CD4-positive, alpha-beta T cell (primary cell): ENCODE results near the gene PALS2. TPM values are rescaled to one million over a fixed set of nuclear protein-coding genes. Genes with fewer than 3 reads are reported as not detected.

Experiments
- ATAC-seq: fragments of 200-7000 bp; cut with Tn5 transposase; one replicate; pipeline ENCODE4 v1.10.0; 2022; ENCODE audit warnings: mild to moderate bottlenecking; ENCODE audit not compliant: poor library complexity
- CTCF ChIA-PET: fragments of 350-600 bp; sonication (Branson Sonifier 250); formaldehyde crosslinking; loops from one replicate; lab custom pipeline; 2021; ENCODE audit warnings: antibody characterized with exemption, inconsistent platforms; lab: Charles Lee
- POLR2A ChIA-PET: fragments of 350-600 bp; sonication (Branson Sonifier 250); formaldehyde crosslinking; loops from one replicate; lab custom pipeline; 2021; ENCODE audit warnings: antibody characterized with exemption, inconsistent platforms; lab: Charles Lee
- DNase-seq, 14 experiments: peaks; one replicate each; pipeline ENCODE4 v3.0.0-alpha.2; 2013 to 2020; ENCODE audit warnings: mixed read lengths in 2 of 14
- H3K27ac ChIP-seq, 2 donors: one replicate each; pipeline versions ENCODE4 v1.5.1 to v1.7.0; 2013; ENCODE audit warnings: low read length in 2 of 2, low read depth in 1 of 2, mild to moderate bottlenecking in 1 of 2
- H3K27me3 ChIP-seq, 2 experiments: 1 replicate in 1 of 2; 2 replicates in 1 of 2; pipeline versions ENCODE4 v1.6.1 to v1.7.0; 2013; ENCODE audit warnings: low read length in 2 of 2, control low read depth in 1 of 2, mild to moderate bottlenecking in 1 of 2, moderate library complexity in 1 of 2; ENCODE audit not compliant: insufficient read depth in 2 of 2, control insufficient read depth in 1 of 2
- H3K36me3 ChIP-seq: one replicate; pipeline ENCODE4 v1.6.1; 2013; ENCODE audit warnings: low read length, control low read depth; ENCODE audit not compliant: insufficient read depth
- H3K4me1 ChIP-seq: one replicate; pipeline ENCODE4 v1.6.1; 2013; ENCODE audit warnings: low read length, control low read depth; ENCODE audit not compliant: insufficient read depth
- H3K4me3 ChIP-seq: one replicate; pipeline ENCODE4 v1.5.1; 2013; ENCODE audit warnings: mild to moderate bottlenecking, low read length, moderate library complexity
- H3K9me3 ChIP-seq, 2 experiments: 1 replicate in 1 of 2; 2 replicates in 1 of 2; pipeline versions ENCODE4 v1.6.1 to v1.7.0; 2013; ENCODE audit warnings: low read length in 2 of 2, mild to moderate bottlenecking in 2 of 2, control low read depth in 1 of 2, moderate library complexity in 1 of 2; ENCODE audit not compliant: control insufficient read depth in 1 of 2, insufficient read depth in 1 of 2
- H3K27ac Mint-ChIP-seq: one replicate; pipeline ENCODE4 v1.8.0; 2020; ENCODE audit warnings: mixed read lengths
- H3K27me3 Mint-ChIP-seq: one replicate; pipeline ENCODE4 v1.8.0; 2021; ENCODE audit warnings: mixed read lengths
- H3K36me3 Mint-ChIP-seq: one replicate; pipeline ENCODE4 v1.8.0; 2021; ENCODE audit warnings: low read depth, mixed read lengths
- H3K4me1 Mint-ChIP-seq: one replicate; pipeline ENCODE4 v1.8.0; 2021; ENCODE audit warnings: low read depth, mixed read lengths
- H3K4me3 Mint-ChIP-seq: one replicate; pipeline ENCODE4 v1.8.0; 2020; ENCODE audit warnings: mild to moderate bottlenecking, mixed read lengths
- H3K9me3 Mint-ChIP-seq: one replicate; pipeline ENCODE4 v1.8.0; 2020; ENCODE audit warnings: mixed read lengths
- intact Hi-C, 2 experiments: fragments of 100-400 bp; cut with DNase I in 1 of 2; cut with micrococcal nuclease in 1 of 2; formaldehyde crosslinking; loops; one replicate each; pipeline versions ENCODE4 v1.15.1 to v1.9.0; 2023 to 2025; cut with DNase I, micrococcal nuclease
- total RNA-seq, 174 experiments: library from RNA in 2 of 174; stranded (reverse) in 2 of 174; gene quantifications; one replicate each; pipeline ENCODE4 v1.2.3 and lab custom pipeline; 2021 to 2026
- TF ChIP-seq, protein P1 (sequence below): fragments of 200-600 bp; IDR thresholded peaks from one replicate; pipeline ENCODE4 v1.8.0; 2022; ENCODE audit warnings: antibody characterized with exemption, mild to moderate bottlenecking

Gene PALS2
- total RNA-seq, 2 experiments from 2014 or later, result 35.0 to 53.2 TPM

- Mint-ChIP-seq H3K4me1 (peaks cover 25% of the 10 kb centered on the region), H3K27me3 (no peaks in the 10 kb centered on the region), H3K36me3 (no peaks in the 10 kb centered on the region), H3K9me3 (peaks cover 4% of the 10 kb centered on the region), H3K27ac (no peak overlapping the region), H3K4me3 (no peak overlapping the region)
- H3K4me1 ChIP-seq, result no peaks in the 10 kb centered on the region
- TF ChIP-seq, protein P1, sequence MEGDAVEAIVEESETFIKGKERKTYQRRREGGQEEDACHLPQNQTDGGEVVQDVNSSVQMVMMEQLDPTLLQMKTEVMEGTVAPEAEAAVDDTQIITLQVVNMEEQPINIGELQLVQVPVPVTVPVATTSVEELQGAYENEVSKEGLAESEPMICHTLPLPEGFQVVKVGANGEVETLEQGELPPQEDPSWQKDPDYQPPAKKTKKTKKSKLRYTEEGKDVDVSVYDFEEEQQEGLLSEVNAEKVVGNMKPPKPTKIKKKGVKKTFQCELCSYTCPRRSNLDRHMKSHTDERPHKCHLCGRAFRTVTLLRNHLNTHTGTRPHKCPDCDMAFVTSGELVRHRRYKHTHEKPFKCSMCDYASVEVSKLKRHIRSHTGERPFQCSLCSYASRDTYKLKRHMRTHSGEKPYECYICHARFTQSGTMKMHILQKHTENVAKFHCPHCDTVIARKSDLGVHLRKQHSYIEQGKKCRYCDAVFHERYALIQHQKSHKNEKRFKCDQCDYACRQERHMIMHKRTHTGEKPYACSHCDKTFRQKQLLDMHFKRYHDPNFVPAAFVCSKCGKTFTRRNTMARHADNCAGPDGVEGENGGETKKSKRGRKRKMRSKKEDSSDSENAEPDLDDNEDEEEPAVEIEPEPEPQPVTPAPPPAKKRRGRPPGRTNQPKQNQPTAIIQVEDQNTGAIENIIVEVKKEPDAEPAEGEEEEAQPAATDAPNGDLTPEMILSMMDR, result no peak
- H3K36me3 ChIP-seq, result no peaks in the 10 kb centered on the region
- CTCF ChIA-PET, result no interaction called here
- H3K4me3 ChIP-seq, result no peak overlapping the region
- intact Hi-C loops, result no loop called here
- POLR2A ChIA-PET, result no interaction called here
- no peak overlapping the region for H3K27ac ChIP-seq
- H3K27me3 ChIP-seq, result no peaks in the 10 kb centered on the region
- no peaks in the 10 kb centered on the region for H3K9me3 ChIP-seq
- no peak for DNase-seq
- ATAC-seq, result no peak
These were observed 36.3 kb downstream of the PALS2 start for GRCh38 chr7:24609570-24609969.

- Histone ChIP-seq H3K27me3 (no peaks in the 10 kb centered on the region), H3K4me1 (no peaks in the 10 kb centered on the region), H3K36me3 (no peaks in the 10 kb centered on the region), H3K9me3 (peaks cover 0 to 7% of the 10 kb centered on the region in 2 experiments), H3K4me3 (no peak overlapping the region), H3K27ac (no peak overlapping the region)
- ChIA-PET POLR2A (no interaction called here), CTCF (no interaction called here)
- intact Hi-C loops, result no loop called here
- TF ChIP-seq, protein P1, result no peak
- Mint-ChIP-seq H3K27me3 (no peaks in the 10 kb centered on the region), H3K4me1 (peaks cover 25% of the 10 kb centered on the region), H3K4me3 (no peak overlapping the region), H3K9me3 (peaks cover 4% of the 10 kb centered on the region), H3K36me3 (peaks cover 13% of the 10 kb centered on the region), H3K27ac (no peak overlapping the region)
- no peak for ATAC-seq
- DNase-seq, result no peak
These were observed 37.9 kb downstream of the PALS2 start for GRCh38 chr7:24611130-24611529.

DNA sequence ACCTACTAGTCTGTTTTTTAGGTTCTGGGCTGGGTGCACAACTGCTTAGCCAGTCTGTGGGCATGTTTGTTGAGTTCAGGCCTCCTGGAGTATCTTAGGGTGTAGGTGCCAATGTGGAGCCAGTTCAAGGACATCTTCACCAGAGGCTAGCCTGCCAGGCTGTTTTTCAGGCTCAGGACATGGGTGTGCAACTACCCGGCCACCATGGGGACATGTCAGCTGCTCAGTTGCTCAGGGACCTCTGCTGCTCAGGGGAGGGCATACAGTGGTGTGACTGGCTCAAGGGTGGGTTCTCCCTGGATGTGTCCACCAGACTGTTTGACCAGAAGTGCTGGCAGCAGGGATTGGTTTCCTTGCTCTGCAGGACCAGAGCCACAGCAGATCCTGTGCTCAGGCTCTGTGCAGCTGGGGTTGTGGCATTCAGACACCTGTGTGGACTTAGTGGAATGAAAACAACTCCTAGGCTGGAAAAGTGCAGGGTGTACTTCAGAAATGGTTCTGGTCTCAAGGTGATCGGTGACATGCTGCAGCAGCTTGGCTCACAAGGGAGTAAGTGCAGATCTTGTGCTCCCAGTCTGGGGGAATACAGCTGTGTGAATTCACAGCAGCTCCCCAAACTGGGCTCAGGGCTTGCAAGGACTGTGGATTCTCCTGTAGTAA, 44.8 kb downstream of the PALS2 start:
- no peak overlapping the region for H3K4me3 Mint-ChIP-seq
- no peak overlapping the region for H3K27ac Mint-ChIP-seq
- peaks cover 43% of the 10 kb centered on the region for H3K36me3 Mint-ChIP-seq
- H3K27me3 Mint-ChIP-seq, result no peaks in the 10 kb centered on the region
- TF ChIP-seq, protein P1, result no peak
- Histone ChIP-seq H3K27me3 (no peaks in the 10 kb centered on the region), H3K9me3 (peaks cover 12 to 15% of the 10 kb centered on the region in 2 experiments), H3K4me1 (no peaks in the 10 kb centered on the region), H3K36me3 (no peaks in the 10 kb centered on the region), H3K27ac (no peak overlapping the region), H3K4me3 (no peak overlapping the region)
- no peak for DNase-seq
- intact Hi-C loops, result no loop called here
- ATAC-seq, result no peak
- ChIA-PET CTCF (no interaction called here), POLR2A (no interaction called here)
- peaks cover 19% of the 10 kb centered on the region for H3K4me1 Mint-ChIP-seq
- H3K9me3 Mint-ChIP-seq, result peaks cover 18% of the 10 kb centered on the region
